Natural killer cell (primary cell): Measurements from ENCODE around the gene METTL25. TPM values are rescaled to one million over a fixed set of nuclear protein-coding genes. Genes with fewer than 3 reads are reported as not detected.
"Not testable (repeated sequence)": the region's sequence is repeated elsewhere in the genome, so short reads cannot be mapped to it uniquely, and the experiment has no call there.

Experiments used
- ATAC-seq, 3 donors: fragments of 150-1000 bp in 2 of 3; fragments of 200-7000 bp in 1 of 3; cut with Tn5 transposase; 1 replicate in 1 of 3; 2 replicates in 2 of 3; pipeline ENCODE4 v1.10.0; 2021; ENCODE audit warnings: mild to moderate bottlenecking in 2 of 3, moderate library complexity in 2 of 3
- DNase-seq, 2 donors: peaks; one replicate each; pipeline versions ENCODE4 v3.0.0 to v3.0.0-alpha.2; 2013 to 2021; ENCODE audit warnings: mixed read lengths in 1 of 2
- H3K27ac ChIP-seq: one replicate; pipeline ENCODE4 v1.5.1; 2013; ENCODE audit warnings: mild to moderate bottlenecking, low read length
- H3K27me3 ChIP-seq: one replicate; pipeline ENCODE4 v1.6.1; 2013; ENCODE audit warnings: low read length; ENCODE audit not compliant: control insufficient read depth, insufficient read depth
- H3K36me3 ChIP-seq: one replicate; pipeline ENCODE4 v1.6.1; 2013; ENCODE audit warnings: low read length; ENCODE audit not compliant: control insufficient read depth, insufficient read depth
- H3K4me1 ChIP-seq: one replicate; pipeline ENCODE4 v1.6.1; 2013; ENCODE audit warnings: low read length; ENCODE audit not compliant: control insufficient read depth, insufficient read depth
- H3K4me3 ChIP-seq: one replicate; pipeline ENCODE4 v1.5.1; 2013; ENCODE audit warnings: low read length
- H3K9me3 ChIP-seq: one replicate; pipeline ENCODE4 v1.6.1; 2013; ENCODE audit warnings: low read length; ENCODE audit not compliant: control insufficient read depth, insufficient read depth
- H3K27ac Mint-ChIP-seq, 2 donors: one replicate each; pipeline ENCODE4 v1.8.0; 2022; ENCODE audit warnings: mild to moderate bottlenecking in 2 of 2, mixed read lengths in 2 of 2, moderate library complexity in 1 of 2
- H3K27me3 Mint-ChIP-seq, 2 donors: one replicate each; pipeline ENCODE4 v1.8.0; 2022; ENCODE audit warnings: low read depth in 2 of 2, mixed read lengths in 2 of 2
- H3K36me3 Mint-ChIP-seq: one replicate; pipeline ENCODE4 v1.8.0; 2022; ENCODE audit warnings: mixed read lengths
- H3K4me1 Mint-ChIP-seq, 2 donors: one replicate each; pipeline ENCODE4 v1.8.0; 2022; ENCODE audit warnings: mixed read lengths in 2 of 2
- H3K4me3 Mint-ChIP-seq: one replicate; pipeline ENCODE4 v1.8.0; 2022; ENCODE audit warnings: mild to moderate bottlenecking, moderate library complexity, mixed read lengths
- H3K9me3 Mint-ChIP-seq, 2 donors: one replicate each; pipeline ENCODE4 v1.8.0; 2022; ENCODE audit warnings: mixed read lengths in 2 of 2
- CTCF ChIP-seq: fragments of 200-600 bp; IDR thresholded peaks from one replicate; pipeline ENCODE4 v1.8.0; 2022; ENCODE audit warnings: antibody characterized with exemption
- whole genome bisulfite sequencing: methylation state at CpG from one replicate; pipeline ENCODE4 v1.1.7; 2013; ENCODE audit warnings: missing lambda C conversion rate; ENCODE audit not compliant: insufficient coverage; 5-methylcytosine and 5-hydroxymethylcytosine counted together
- intact Hi-C: fragments of 100-400 bp; cut with micrococcal nuclease; formaldehyde crosslinking; loops from one replicate; pipeline ENCODE4 v1.14.2; 2022
- total RNA-seq, 4 donors: library from RNA; stranded (reverse); fragments of 120-200 nt in 1 of 4; gene quantifications; one replicate each; pipeline versions ENCODE4 v1.2.3 to v1.2.4, GENCODE V29; 2013 to 2022

Gene METTL25
- total RNA-seq, 3 donors from 2014 or later (not counting 1 experiment from before 2014, with no cell fraction given): 15.4 to 21.2 (median 17.8) TPM

DNA sequence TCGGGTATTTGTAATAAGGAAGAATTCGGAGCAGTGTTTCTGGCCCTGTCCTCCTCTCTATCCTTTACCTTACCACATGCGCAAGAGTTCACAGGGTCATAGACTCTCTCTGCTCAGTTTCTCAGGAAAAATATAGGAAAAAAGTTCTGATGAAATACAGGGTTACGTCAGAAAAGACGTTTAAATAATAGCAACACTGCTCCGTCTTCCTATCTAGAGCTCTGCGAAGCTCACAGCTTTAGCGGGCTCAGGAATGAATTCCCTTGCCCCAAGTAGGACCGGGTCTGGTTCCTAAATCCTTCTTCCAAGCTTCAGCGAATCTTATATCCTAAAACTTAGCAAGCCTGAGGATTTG lies 507 bp upstream of the METTL25 start:
- H3K27ac Mint-ChIP-seq: peak overlapping the region; percentile 100
- Histone ChIP-seq H3K27me3 (no peaks in the 10 kb centered on the region), H3K4me3 (peak overlapping the region; percentile 95), H3K9me3 (no peaks in the 10 kb centered on the region), H3K36me3 (peaks cover 29% of the 10 kb centered on the region), H3K27ac (peak overlapping the region; percentile 96), H3K4me1 (peaks cover 6% of the 10 kb centered on the region)
- H3K4me1 Mint-ChIP-seq: peaks cover 53 to 58% of the 10 kb centered on the region in 2 donors
- no peak for DNase-seq
- intact Hi-C loops: loop anchor here (1.0 to 10.0 kb wide), 2 partner anchors 327 to 714 kb away; partner anchors contain the start of gene TMTC2
- ATAC-seq: no peak
- H3K27me3 Mint-ChIP-seq: no peaks in the 10 kb centered on the region
- no peak for TF ChIP-seq CTCF
- H3K4me3 Mint-ChIP-seq: peak overlapping the region; percentile 96
- no peaks in the 10 kb centered on the region for H3K9me3 Mint-ChIP-seq
- 0% methylated on average over 9 of the region's 10 CpGs for WGBS
- peaks cover 20% of the 10 kb centered on the region for H3K36me3 Mint-ChIP-seq

DNA sequence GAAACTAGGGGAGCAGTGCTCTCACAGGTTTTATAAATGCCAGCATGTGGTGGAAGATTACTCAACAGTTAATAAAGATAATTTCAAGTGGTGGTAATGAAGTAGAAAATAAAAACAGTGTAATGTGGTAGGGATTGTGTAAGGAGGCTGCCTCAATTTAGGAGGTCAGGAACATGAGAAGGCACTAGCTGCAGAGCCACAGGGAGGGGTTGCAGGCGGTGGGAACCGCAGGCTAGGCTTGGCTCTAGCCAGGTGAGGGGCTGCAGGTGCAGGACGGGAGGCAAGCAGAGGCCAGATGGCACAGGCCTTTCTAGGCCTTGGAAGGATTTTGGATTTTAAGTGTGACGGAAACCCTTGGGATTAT lies 768 bp downstream of the METTL25 start:
- H3K9me3 ChIP-seq: no peaks in the 10 kb centered on the region
- H3K4me3 Mint-ChIP-seq: peak overlapping the region; percentile 96
- H3K4me1 ChIP-seq: peaks cover 6% of the 10 kb centered on the region
- H3K4me3 ChIP-seq: peak overlapping the region; percentile 95
- H3K27ac ChIP-seq: peak overlapping the region; percentile 96
- TF ChIP-seq CTCF: no peak
- H3K4me1 Mint-ChIP-seq: peaks cover 53 to 58% of the 10 kb centered on the region in 2 donors
- H3K27ac Mint-ChIP-seq: peak overlapping the region; percentile 100
- 25% methylated on average over 4 of the region's 4 CpGs for WGBS
- no peak for ATAC-seq
- H3K9me3 Mint-ChIP-seq: no peaks in the 10 kb centered on the region
- intact Hi-C loops: loop anchor here (10.0 kb wide), 1 partner anchor 326 kb away; the partner anchor contains the start of gene TMTC2
- peaks cover 18% of the 10 kb centered on the region for H3K36me3 ChIP-seq
- H3K27me3 ChIP-seq: no peaks in the 10 kb centered on the region
- peak in 1 of 2 donors; percentile 31 for DNase-seq
- H3K27me3 Mint-ChIP-seq: no peaks in the 10 kb centered on the region
- H3K36me3 Mint-ChIP-seq: peaks cover 9% of the 10 kb centered on the region

DNA sequence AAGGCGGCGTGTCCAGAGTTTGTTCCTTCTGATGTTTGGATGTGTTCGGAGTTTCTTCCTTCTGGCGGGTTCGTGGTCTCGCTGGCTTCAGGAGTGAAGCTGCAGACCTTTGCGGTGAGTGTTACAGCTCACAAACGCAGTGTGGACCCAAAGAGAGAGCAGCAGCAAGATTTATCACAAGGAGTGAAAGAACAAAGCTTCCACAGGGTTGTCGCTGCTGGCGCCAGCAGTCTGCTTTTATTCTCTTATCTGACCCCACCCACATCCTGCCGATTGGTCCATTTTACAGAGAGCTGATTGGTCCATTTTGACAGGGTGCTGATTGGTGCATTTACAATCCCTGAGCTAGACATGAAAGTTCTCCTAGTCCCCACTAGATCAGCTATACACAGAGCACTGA lies 2.5 kb downstream of the METTL25 start:
- not testable (repeated sequence) for H3K27me3 Mint-ChIP-seq

DNA sequence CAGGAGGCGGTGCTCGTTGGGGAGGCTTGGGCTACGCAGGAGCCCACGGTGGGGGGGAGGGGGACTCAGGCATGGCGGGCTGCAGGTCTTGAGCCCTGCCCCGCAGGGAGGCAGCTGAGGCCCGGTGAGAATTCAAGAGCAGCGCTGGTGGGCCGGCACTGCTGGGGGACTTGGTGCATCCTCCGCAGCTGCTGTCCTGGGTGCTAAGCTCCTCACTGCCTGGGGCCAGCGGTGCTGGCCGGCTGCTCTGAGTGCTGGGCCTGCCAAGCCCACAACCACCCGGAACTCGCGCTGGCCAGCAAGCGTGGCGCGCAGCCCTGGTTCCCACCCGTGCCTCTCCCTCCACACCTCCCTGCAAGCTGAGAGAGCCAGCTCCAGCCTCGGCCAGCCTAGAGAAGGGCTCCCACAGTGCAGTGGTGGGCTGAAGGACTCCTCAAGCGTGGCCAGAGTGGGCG lies 3.2 kb downstream of the METTL25 start:
- no peaks in the 10 kb centered on the region for H3K27me3 Mint-ChIP-seq
- intact Hi-C loops: no loop called here
- H3K36me3 ChIP-seq: peaks cover 3% of the 10 kb centered on the region

More for the DNA sequence above, 2.5 kb downstream of the METTL25 start:
- 99% methylated on average over 11 of the region's 11 CpGs for WGBS
- H3K36me3 Mint-ChIP-seq, H3K4me1 ChIP-seq, H3K9me3 Mint-ChIP-seq, H3K27ac ChIP-seq, DNase-seq, H3K27me3 ChIP-seq, H3K4me3 ChIP-seq, H3K27ac Mint-ChIP-seq, intact Hi-C loops, H3K4me3 Mint-ChIP-seq, H3K36me3 ChIP-seq, H3K9me3 ChIP-seq, ATAC-seq: not testable (repeated sequence)
- peaks cover 44 to 53% of the 10 kb centered on the region in 2 donors for H3K4me1 Mint-ChIP-seq

More for the DNA sequence above, 3.2 kb downstream of the METTL25 start:
- H3K4me3 Mint-ChIP-seq: no peak overlapping the region
- peaks cover 7% of the 10 kb centered on the region for H3K36me3 Mint-ChIP-seq
- WGBS: 87% methylated on average over 22 of the region's 22 CpGs
- H3K27ac ChIP-seq: no peak overlapping the region
- H3K27me3 ChIP-seq: no peaks in the 10 kb centered on the region
- DNase-seq: no peak
- H3K4me1 ChIP-seq: peaks cover 6% of the 10 kb centered on the region
- no peak overlapping the region for H3K4me3 ChIP-seq
- no peak for TF ChIP-seq CTCF
- H3K4me1 Mint-ChIP-seq: peaks cover 37 to 46% of the 10 kb centered on the region in 2 donors
- H3K9me3 ChIP-seq: no peaks in the 10 kb centered on the region
- no peak for ATAC-seq
- H3K9me3 Mint-ChIP-seq: no peaks in the 10 kb centered on the region
- no peak overlapping the region for H3K27ac Mint-ChIP-seq
